Ovary (tissue), 3 donors: Measurements from ENCODE around the gene TRUB2.
"Not testable (repeated sequence)": the region's sequence is repeated elsewhere in the genome, so short reads cannot be mapped to it uniquely, and the experiment has no call there.

Experiments
- CTCF ChIP-seq, 3 donors: fragments of 450-650 bp in 2 of 3; fragments of 200-600 bp in 1 of 3; IDR thresholded peaks; one replicate each; pipeline versions ENCODE4 v1.5.1 to v1.8.0; 2016 to 2022; ENCODE audit warnings: antibody characterized with exemption in 3 of 3, mild to moderate bottlenecking in 1 of 3
- EP300 ChIP-seq: sonication (generic); formaldehyde crosslinking; IDR thresholded peaks from one replicate; pipeline ENCODE4 v1.6.1; 2017; ENCODE audit warnings: antibody characterized with exemption
- POLR2A ChIP-seq: fragments of 450-650 bp; IDR thresholded peaks from one replicate; pipeline ENCODE4 v1.6.1; 2017; ENCODE audit warnings: antibody characterized with exemption, mild to moderate bottlenecking, moderate library complexity
- donor health status: DM: no; HTN: no; CAD: no.

GRCh38 chr9:128279088-128280073 is 42.9 kb downstream of the TRUB2 start:
- TF ChIP-seq CTCF (IDR thresholded peaks at IDR 0.05); EP300; POLR2A: not testable (repeated sequence)
